GM23338 (cell line): ENCODE data around the gene NLK. TPM values are rescaled to one million over a fixed set of nuclear protein-coding genes. Genes with fewer than 3 reads are reported as not detected.
"Not testable (repeated sequence)": the region's sequence is repeated elsewhere in the genome, so short reads cannot be mapped to it uniquely, and the experiment has no call there.

Source experiments
- ATAC-seq: fragments of 200-7000 bp; cut with Tn5 transposase; 3 replicates; pipeline ENCODE4 v1.9.1; 2020
- DNase-seq: peaks from one replicate; pipeline ENCODE4 v3.0.0-alpha.2; 2015; ENCODE audit warnings: low spot score
- H2AFZ ChIP-seq: fragments of 200-600 bp; sonication (generic); 2 replicates; pipeline ENCODE4 v1.8.0; 2016; ENCODE audit warnings: antibody characterized with exemption, mild to moderate bottlenecking, moderate library complexity
- H3F3A ChIP-seq: fragments of 200-600 bp; sonication (generic); replicated peaks from 2 replicates; pipeline ENCODE4 v1.8.0; 2017; ENCODE audit warnings: antibody characterized with exemption, mixed run types, low read depth
- H3K27ac ChIP-seq: fragments of 200-600 bp; sonication (generic); 2 replicates; pipeline ENCODE4 v1.6.1; 2016; ENCODE audit warnings: low read depth
- H3K27me3 ChIP-seq: fragments of 200-600 bp; sonication (generic); 2 replicates; pipeline ENCODE4 v1.8.0; 2016; ENCODE audit warnings: mild to moderate bottlenecking, mixed run types, moderate library complexity; ENCODE audit not compliant: insufficient read depth
- H3K36me3 ChIP-seq: fragments of 200-600 bp; sonication (generic); 2 replicates; pipeline ENCODE4 v1.8.0; 2016; ENCODE audit warnings: mild to moderate bottlenecking; ENCODE audit not compliant: insufficient read depth
- H3K4me1 ChIP-seq: fragments of 200-600 bp; sonication (generic); 2 replicates; pipeline ENCODE4 v1.8.0; 2016; ENCODE audit warnings: mild to moderate bottlenecking, moderate library complexity; ENCODE audit not compliant: insufficient read depth
- H3K4me2 ChIP-seq: fragments of 200-600 bp; sonication (generic); 2 replicates; pipeline ENCODE4 v1.7.1; 2017; ENCODE audit warnings: mixed run types
- H3K4me3 ChIP-seq: fragments of 200-600 bp; sonication (generic); 2 replicates; pipeline ENCODE4 v1.6.1; 2016; ENCODE audit warnings: mixed run types
- H3K79me2 ChIP-seq: fragments of 200-600 bp; sonication (generic); replicated peaks from 2 replicates; pipeline ENCODE4 v1.8.0; 2017; ENCODE audit warnings: mild to moderate bottlenecking; ENCODE audit not compliant: insufficient read depth
- H3K9me2 ChIP-seq: fragments of 200-600 bp; sonication (generic); 2 replicates; pipeline ENCODE4 v1.8.0; 2017; ENCODE audit not compliant: insufficient read depth
- H4K20me1 ChIP-seq: fragments of 200-600 bp; sonication (generic); replicated peaks from 2 replicates; pipeline ENCODE4 v1.8.0; 2017; ENCODE audit warnings: mild to moderate bottlenecking; ENCODE audit not compliant: insufficient read depth
- H3K27ac Mint-ChIP-seq: 2 replicates; pipeline ENCODE4 v1.8.0; 2020; ENCODE audit warnings: inconsistent platforms, mild to moderate bottlenecking, moderate library complexity, mixed read lengths
- H3K27me3 Mint-ChIP-seq: 3 replicates; pipeline ENCODE4 v1.8.0; 2022; ENCODE audit warnings: low read depth, mild to moderate bottlenecking, moderate library complexity, mixed read lengths, inconsistent platforms; ENCODE audit not compliant: insufficient read depth, poor library complexity
- H3K36me3 Mint-ChIP-seq: 3 replicates; pipeline ENCODE4 v1.8.0; 2021; ENCODE audit warnings: low read depth, mild to moderate bottlenecking, inconsistent platforms, moderate library complexity, mixed read lengths
- H3K4me1 Mint-ChIP-seq: 3 replicates; pipeline ENCODE4 v1.8.0; 2020; ENCODE audit warnings: mild to moderate bottlenecking, inconsistent platforms, mixed read lengths
- H3K4me3 Mint-ChIP-seq: 3 replicates; pipeline ENCODE4 v1.8.0; 2021; ENCODE audit warnings: moderate library complexity, mild to moderate bottlenecking, inconsistent platforms, mixed read lengths
- H3K9me3 Mint-ChIP-seq: 3 replicates; pipeline ENCODE4 v1.8.0; 2020; ENCODE audit warnings: moderate library complexity, mild to moderate bottlenecking, inconsistent platforms, mixed read lengths
- CREB1 ChIP-seq: fragments of 250-450 bp; sonication (Bioruptor Pico); IDR thresholded peaks from 2 replicates; pipeline ENCODE4 v1.5.0; 2020; ENCODE audit warnings: low read depth, mild to moderate bottlenecking, moderate library complexity
- EZH2 ChIP-seq: fragments of 200-600 bp; sonication (generic); IDR thresholded peaks from one replicate; pipeline ENCODE4 v1.8.0; 2017; ENCODE audit warnings: antibody characterized with exemption, mild to moderate bottlenecking, low read depth; ENCODE audit not compliant: unreplicated experiment
- EZH2phosphoT487 ChIP-seq: fragments of 200-600 bp; sonication (generic); IDR thresholded peaks from one replicate; pipeline ENCODE4 v1.8.1; 2018; ENCODE audit warnings: antibody characterized with exemption; ENCODE audit not compliant: unreplicated experiment
- JUNB ChIP-seq: IDR thresholded peaks from one replicate; pipeline ENCODE4 v1.6.1; 2016; ENCODE audit warnings: antibody characterized with exemption; ENCODE audit not compliant: unreplicated experiment
- NANOG ChIP-seq: IDR thresholded peaks from 2 replicates; pipeline ENCODE4 v1.6.1; 2016; ENCODE audit warnings: antibody characterized with exemption, borderline replicate concordance
- POLR2AphosphoS5 ChIP-seq: IDR thresholded peaks from 2 replicates; pipeline ENCODE4 v1.6.1; 2016; ENCODE audit warnings: antibody characterized with exemption, low read depth
- STAT1 ChIP-seq: IDR thresholded peaks from one replicate; pipeline ENCODE4 v1.6.1; 2016; ENCODE audit warnings: antibody characterized with exemption; ENCODE audit not compliant: unreplicated experiment
- ZNF114 ChIP-seq: fragments of 250-450 bp; sonication (Bioruptor Pico); IDR thresholded peaks from 2 replicates; pipeline ENCODE4 v1.5.0; 2020; ENCODE audit warnings: mild to moderate bottlenecking, moderate library complexity
- polyA plus RNA-seq: library from polyadenylated mRNA; unstranded; fragments of >200 nt; fragmentation: Nextera tagmentation; extraction: Ambion mirVana; gene quantifications from 2 replicates; pipeline ENCODE4 v1.2.1, GENCODE V29; 2016
- total RNA-seq: library from RNA; depleted of rRNA; stranded (reverse); fragments of >200 nt; shearing (Covaris generic); gene quantifications from 2 replicates; pipeline ENCODE4 v1.2.3, GENCODE V29; 2014
- TF ChIP-seq, protein P1 (sequence below): IDR thresholded peaks from one replicate; pipeline ENCODE4 v1.6.1; 2018; ENCODE audit warnings: antibody characterized with exemption; ENCODE audit not compliant: unreplicated experiment
- TF ChIP-seq, protein P2 (sequence below): IDR thresholded peaks from 2 replicates; pipeline ENCODE4 v1.6.1; 2016; ENCODE audit warnings: antibody characterized with exemption

NLK gene
- total and polyA plus RNA-seq, 2 experiments from 2014 or later = 34.7 to 78.5 TPM

DNA sequence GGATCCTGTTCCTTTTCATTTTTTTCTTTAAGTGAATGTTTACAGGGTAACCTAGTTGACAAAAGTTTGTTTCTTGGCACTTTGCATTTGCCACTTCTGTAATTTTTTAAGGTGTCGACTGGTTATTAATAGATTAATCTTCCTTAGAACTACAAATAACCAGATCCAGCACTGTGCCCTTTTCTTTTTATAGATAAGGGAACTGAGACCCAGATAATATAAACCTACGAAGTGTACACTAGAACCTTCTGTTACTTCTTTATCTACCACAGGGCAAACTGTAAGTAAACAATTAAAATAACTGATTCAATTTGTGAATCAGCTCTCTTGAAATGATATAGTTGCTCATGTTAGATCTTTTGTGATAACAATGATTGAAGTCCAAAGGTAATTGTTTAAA lies 55.4 kb downstream of the NLK start (continued):
- TF ChIP-seq POLR2AphosphoS5 (no peak), EZH2 (no peak), JUNB (no peak)

DNA sequence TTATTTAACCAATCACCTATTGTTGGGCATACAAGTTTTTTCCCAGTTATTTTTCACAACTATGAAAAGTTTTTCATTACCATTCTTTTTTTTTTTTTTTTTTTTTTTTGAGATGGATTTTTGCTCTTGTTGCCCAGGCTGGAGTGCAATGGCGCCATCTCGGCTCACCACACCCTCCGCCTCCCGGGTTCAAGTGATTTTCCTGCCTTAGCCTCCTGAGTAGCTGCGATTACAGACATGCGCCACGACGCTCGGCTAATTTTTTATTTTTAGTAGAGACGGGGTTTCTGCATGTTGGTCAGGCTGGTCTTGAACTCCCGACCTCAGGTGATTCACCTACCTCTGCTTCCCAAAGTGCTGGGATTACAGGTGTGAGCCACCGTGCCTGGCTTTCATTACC lies 56.1 kb downstream of the NLK start:
- H2AFZ ChIP-seq, H3F3A ChIP-seq, DNase-seq, H3K4me2 ChIP-seq, H3K36me3 ChIP-seq, H3K36me3 Mint-ChIP-seq, H3K4me3 Mint-ChIP-seq, H3K27me3 ChIP-seq, H3K4me3 ChIP-seq, H3K9me2 ChIP-seq, H3K27me3 Mint-ChIP-seq, H3K27ac ChIP-seq, H3K27ac Mint-ChIP-seq, ATAC-seq, H3K9me3 Mint-ChIP-seq: not testable (repeated sequence)
- peaks cover 31% of the 10 kb centered on the region for H3K4me1 Mint-ChIP-seq
- Histone ChIP-seq H4K20me1 (peaks cover 13% of the 10 kb centered on the region; the same call in 1 of the 2 replicates), H3K79me2 (peaks cover 99% of the 10 kb centered on the region), H3K4me1 (peaks cover 36% of the 10 kb centered on the region)

DNA sequence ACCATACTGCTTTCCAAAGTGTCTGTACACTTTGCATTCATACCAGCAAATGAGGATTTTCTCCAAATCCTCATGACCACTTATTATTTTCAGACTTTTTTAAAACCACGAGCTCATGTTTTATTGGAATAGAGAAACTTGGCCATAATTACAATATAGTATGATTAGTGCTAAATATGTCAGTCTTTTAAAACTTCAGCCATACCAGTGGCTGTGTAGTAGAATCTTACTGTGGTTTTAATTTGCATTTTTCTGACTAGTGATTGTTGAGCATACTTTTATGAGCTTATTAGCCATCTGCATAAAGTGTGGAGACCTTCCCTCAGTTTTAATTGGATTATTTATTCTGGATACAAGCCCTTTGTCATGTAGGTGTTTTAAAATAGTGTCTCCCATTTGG lies 57.8 kb downstream of the NLK start:
- H2AFZ ChIP-seq = no peak overlapping the region
- H4K20me1 ChIP-seq = peaks cover 15% of the 10 kb centered on the region; the same call in 1 of the 2 replicates
- H3K27ac ChIP-seq = no peak overlapping the region
- no peaks in the 10 kb centered on the region for H3K9me2 ChIP-seq
- DNase-seq (no peak), ATAC-seq (no peak)
- H3K4me2 ChIP-seq = no peak overlapping the region
- H3K4me3 Mint-ChIP-seq = no peak overlapping the region
- no peaks in the 10 kb centered on the region for H3K27me3 ChIP-seq
- H3F3A ChIP-seq = no peaks in the 10 kb centered on the region
- peaks cover 99% of the 10 kb centered on the region for H3K79me2 ChIP-seq
- H3K36me3 ChIP-seq = no peaks in the 10 kb centered on the region
- peaks cover 29% of the 10 kb centered on the region for H3K4me1 ChIP-seq
- peaks cover 6% of the 10 kb centered on the region; the same call in 1 of the 3 replicates for H3K36me3 Mint-ChIP-seq
- H3K4me3 ChIP-seq = no peak overlapping the region
- no peak overlapping the region for H3K27ac Mint-ChIP-seq
- TF ChIP-seq STAT1 (no peak), EZH2phosphoT487 (no peak), CREB1 (CRISPR knock-in tag) (no peak), JUNB (no peak), ZNF114 (no peak), NANOG (no peak)
- TF ChIP-seq, protein P1, sequence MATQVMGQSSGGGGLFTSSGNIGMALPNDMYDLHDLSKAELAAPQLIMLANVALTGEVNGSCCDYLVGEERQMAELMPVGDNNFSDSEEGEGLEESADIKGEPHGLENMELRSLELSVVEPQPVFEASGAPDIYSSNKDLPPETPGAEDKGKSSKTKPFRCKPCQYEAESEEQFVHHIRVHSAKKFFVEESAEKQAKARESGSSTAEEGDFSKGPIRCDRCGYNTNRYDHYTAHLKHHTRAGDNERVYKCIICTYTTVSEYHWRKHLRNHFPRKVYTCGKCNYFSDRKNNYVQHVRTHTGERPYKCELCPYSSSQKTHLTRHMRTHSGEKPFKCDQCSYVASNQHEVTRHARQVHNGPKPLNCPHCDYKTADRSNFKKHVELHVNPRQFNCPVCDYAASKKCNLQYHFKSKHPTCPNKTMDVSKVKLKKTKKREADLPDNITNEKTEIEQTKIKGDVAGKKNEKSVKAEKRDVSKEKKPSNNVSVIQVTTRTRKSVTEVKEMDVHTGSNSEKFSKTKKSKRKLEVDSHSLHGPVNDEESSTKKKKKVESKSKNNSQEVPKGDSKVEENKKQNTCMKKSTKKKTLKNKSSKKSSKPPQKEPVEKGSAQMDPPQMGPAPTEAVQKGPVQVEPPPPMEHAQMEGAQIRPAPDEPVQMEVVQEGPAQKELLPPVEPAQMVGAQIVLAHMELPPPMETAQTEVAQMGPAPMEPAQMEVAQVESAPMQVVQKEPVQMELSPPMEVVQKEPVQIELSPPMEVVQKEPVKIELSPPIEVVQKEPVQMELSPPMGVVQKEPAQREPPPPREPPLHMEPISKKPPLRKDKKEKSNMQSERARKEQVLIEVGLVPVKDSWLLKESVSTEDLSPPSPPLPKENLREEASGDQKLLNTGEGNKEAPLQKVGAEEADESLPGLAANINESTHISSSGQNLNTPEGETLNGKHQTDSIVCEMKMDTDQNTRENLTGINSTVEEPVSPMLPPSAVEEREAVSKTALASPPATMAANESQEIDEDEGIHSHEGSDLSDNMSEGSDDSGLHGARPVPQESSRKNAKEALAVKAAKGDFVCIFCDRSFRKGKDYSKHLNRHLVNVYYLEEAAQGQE = no peak
- TF ChIP-seq, protein P2, sequence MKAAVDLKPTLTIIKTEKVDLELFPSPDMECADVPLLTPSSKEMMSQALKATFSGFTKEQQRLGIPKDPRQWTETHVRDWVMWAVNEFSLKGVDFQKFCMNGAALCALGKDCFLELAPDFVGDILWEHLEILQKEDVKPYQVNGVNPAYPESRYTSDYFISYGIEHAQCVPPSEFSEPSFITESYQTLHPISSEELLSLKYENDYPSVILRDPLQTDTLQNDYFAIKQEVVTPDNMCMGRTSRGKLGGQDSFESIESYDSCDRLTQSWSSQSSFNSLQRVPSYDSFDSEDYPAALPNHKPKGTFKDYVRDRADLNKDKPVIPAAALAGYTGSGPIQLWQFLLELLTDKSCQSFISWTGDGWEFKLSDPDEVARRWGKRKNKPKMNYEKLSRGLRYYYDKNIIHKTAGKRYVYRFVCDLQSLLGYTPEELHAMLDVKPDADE = no peak
- no peaks in the 10 kb centered on the region for H3K27me3 Mint-ChIP-seq
- H3K4me1 Mint-ChIP-seq = peaks cover 23% of the 10 kb centered on the region
- no peaks in the 10 kb centered on the region for H3K9me3 Mint-ChIP-seq
